GM18517 (cell line): ENCODE data around the gene HMSD.
A peak's percentile ranks its signal among the peaks of the same experiment; 100 is the strongest.

Source experiments
- ATAC-seq: cut with Tn5 transposase; IDR thresholded peaks from one replicate; pipeline ENCODE4 v1.9.1; 2021; ENCODE audit warnings: mild to moderate bottlenecking, moderate library complexity; ENCODE audit not compliant: unreplicated experiment

HMSD gene

GRCh38 chr18:63987743-63988142 lies 38.6 kb downstream of the HMSD start:
- ATAC-seq, result no peak

GRCh38 chr18:63992751-63993150 lies 43.6 kb downstream of the HMSD start:
- no peak for ATAC-seq

- ATAC-seq, result peak; percentile 60
Measured at GRCh38 chr18:63994783-63995399, 45.8 kb downstream of the HMSD start.

- no peak for ATAC-seq
Measured at GRCh38 chr18:63997041-63997440, 47.9 kb downstream of the HMSD start.

- ATAC-seq, result no peak
Measured at GRCh38 chr18:63997606-63998005, 48.5 kb downstream of the HMSD start.

- ATAC-seq, result no peak
Measured at GRCh38 chr18:63999871-64000270, 50.8 kb downstream of the HMSD start.

GRCh38 chr18:64002581-64002980 lies 53.5 kb downstream of the HMSD start:
- ATAC-seq, result no peak

- no peak for ATAC-seq
Measured at GRCh38 chr18:64009305-64009704, 60.2 kb downstream of the HMSD start.
